GM15510 (cell line): ENCODE results near the gene ELP6.
A peak's percentile ranks its signal among the peaks of the same experiment; 100 is the strongest.

Experiments used
- POLR2A ChIP-seq: IDR thresholded peaks from 3 replicates; pipeline ENCODE4 v1.6.1; 2011; ENCODE audit warnings: borderline replicate concordance; ENCODE audit not compliant: insufficient read length; ENCODE audit errors: extremely low read depth

ELP6 gene

GRCh38 chr3:47522082-47522987 lies 8.8 kb upstream of the ELP6 start:
- TF ChIP-seq POLR2A, result no peak

GRCh38 chr3:47520756-47521155 lies 7.2 kb upstream of the ELP6 start:
- no peak for TF ChIP-seq POLR2A

DNA sequence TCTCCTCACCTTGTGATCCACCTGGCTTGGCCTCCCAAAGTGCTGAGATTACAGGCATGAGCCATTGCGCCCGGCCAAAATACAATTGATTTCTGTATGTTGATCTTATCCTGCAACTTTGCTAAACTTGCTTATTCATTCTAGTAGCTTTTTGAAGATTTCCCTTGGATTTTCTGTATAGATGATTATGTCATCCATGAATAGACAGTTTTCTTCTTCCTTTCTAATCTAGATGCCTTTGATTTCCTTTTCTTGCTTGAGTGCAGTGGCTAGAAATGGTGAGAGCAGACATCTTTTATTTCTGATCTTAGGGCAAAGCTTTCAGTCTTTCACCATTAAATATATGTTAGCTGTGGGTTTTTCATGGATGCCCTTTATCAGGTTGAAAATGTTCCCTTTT lies 4.4 kb upstream of the ELP6 start:
- TF ChIP-seq POLR2A, result no peak

- no peak for TF ChIP-seq POLR2A
Observed at GRCh38 chr3:47515864-47516319, 2.4 kb upstream of the ELP6 start.

- TF ChIP-seq POLR2A, result no peak
Observed at GRCh38 chr3:47515100-47515499, 1.6 kb upstream of the ELP6 start.

DNA sequence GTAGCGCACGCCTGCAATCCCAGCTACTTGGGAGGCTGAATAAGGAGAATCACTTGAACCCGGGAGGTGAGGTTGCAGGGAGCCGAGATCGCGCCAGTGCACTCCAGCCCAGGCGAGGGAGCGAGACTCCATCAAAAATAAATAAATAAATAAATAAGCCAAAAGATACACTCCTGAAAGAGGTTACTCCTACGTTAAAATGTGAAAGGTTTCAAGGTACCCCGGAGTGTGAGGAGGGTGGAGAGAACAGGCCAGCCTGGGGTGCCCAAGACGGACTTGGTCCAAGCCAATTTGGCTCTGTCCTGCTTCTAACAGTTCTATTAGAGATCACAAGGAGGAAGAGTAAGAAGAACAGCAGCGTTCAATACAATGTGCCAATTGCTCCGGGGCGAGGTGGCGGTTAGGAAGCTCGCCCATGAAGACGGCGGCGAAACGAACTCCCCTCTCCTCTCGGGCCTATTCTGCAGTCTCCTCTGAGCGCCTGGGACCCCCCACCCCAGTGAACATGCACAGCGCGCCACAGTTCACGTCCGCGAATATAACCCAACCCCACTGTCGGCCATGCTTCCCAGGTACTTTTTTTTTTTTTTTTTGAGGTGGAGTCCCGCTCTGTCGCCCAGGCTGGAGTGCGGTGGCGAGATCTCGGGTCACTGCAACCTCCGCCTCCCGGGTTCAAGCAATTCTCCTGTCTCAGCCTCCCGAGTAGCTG lies 942 bp downstream of the ELP6 start:
- TF ChIP-seq POLR2A, result peak; percentile 16

GRCh38 chr3:47504113-47504512 lies 9.4 kb downstream of the ELP6 start:
- TF ChIP-seq POLR2A, result no peak

GRCh38 chr3:47503033-47503432 lies 10.5 kb downstream of the ELP6 start:
- no peak for TF ChIP-seq POLR2A

DNA sequence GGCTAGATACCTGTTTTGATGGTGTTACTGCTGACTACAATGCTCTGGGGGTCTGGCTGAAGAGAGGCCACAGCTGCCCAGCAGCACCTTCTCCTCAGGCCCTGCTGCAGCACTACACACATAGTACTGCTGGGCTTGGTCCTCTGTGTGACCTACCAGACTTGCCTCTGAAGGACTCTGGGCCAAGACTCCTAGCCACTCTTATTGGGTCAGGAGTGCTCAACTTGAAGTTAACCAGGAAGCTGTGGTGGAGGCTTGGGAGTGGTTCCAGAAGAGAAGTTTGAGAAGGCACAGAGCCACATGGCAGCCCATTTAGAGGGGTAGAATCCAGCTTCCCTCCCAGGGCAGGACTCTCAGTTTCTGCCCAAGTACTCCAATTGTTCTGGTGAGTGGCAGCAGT lies 16.6 kb downstream of the ELP6 start:
- no peak for TF ChIP-seq POLR2A

- no peak for TF ChIP-seq POLR2A
Observed at GRCh38 chr3:47495886-47496285, 17.6 kb downstream of the ELP6 start.

DNA sequence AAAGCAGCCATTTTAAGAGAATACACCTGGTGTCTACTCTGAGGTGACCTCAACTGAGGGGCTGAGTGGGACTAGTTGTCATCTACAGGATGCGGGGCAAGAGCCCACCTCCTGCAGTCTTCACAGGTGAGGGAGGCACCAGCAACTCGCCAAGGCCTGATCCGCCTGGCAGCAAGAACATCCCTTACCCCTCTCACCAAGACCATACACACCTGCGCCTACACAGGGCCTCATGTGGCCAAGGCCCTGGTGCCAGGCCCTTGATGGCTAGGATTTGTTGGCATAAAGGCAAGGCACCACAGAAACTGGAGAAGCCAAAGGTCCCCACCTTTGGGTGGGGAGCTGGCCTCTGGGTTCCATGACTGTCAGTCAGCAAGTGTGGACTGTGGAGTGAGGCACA lies 18.4 kb downstream of the ELP6 start:
- TF ChIP-seq POLR2A, result no peak

- TF ChIP-seq POLR2A, result no peak
Observed at GRCh38 chr3:47491777-47492176, 21.7 kb downstream of the ELP6 start.

DNA sequence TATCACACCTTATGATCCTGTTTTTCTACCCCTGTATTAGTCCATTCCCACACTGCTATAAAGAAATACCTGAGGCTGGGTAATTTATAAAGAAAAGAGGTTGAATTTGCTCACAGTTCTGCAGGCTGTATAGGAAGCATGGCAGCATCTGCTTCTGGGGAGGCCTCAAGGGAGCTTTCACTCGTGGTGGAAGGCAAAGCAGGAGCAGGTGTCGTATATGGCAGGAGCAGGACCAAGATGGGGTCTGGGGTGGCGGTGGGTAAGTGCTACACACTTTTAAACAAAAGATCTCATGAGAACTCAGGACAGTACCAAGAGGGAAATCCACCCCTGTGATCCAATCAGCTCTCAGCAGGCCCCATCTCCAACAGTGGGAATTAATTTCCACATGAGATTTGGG lies 22.3 kb downstream of the ELP6 start:
- no peak for TF ChIP-seq POLR2A

DNA sequence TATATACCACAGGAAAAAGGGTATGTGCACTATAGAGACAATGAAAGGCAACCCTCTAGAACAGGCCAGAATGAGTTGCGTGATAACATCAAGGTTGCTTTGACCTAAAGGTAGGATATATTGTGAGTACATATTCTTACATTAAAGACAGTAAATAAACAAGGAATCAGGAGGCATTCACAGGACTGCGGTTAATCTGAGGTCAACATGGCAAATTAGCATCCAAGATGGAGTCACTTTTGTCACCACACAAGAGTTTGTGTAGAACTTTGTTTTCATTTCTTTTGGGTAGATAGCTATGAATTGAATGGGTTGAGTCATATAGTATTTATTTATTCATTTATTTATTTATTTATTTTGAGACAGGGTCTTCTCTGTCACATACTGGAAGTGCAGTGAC lies 26.2 kb downstream of the ELP6 start:
- no peak for TF ChIP-seq POLR2A

DNA sequence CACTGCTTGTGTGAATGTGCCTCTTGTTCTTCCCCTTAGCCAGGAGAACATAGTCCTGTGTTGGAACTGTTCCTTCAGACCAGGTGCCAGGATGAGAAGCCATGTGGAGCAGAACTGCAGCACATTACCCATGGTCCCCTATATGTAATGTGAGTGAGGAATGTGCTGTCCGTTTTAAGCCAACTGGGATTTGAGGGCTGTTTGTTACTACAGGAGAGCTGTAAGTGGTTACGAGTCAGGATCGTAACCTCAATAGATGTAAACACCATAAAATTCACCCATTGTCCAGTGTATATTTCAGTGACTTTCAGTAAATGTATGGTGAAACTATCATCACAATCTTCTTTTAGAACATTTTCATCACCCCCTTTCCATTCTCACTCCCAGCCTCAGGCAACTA lies 27.7 kb downstream of the ELP6 start:
- TF ChIP-seq POLR2A, result no peak

DNA sequence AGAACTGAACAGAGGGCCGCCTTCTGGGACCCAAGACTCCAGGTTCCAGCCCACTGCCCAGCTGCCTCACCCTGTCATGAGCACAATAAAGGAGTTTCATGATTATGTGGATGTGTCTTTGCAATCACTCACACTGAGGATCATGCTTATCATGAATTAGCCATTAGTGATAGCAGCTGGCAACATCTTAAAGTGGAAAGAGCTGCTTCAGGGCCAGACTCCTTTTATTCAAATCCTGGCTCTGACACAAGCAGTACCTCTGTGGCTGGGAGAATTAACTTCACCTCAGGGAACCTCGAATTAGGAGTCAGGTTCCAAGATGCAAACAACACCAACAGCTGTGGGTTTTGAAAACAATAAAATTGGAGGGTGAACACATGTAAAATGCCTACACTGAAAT lies 31.1 kb downstream of the ELP6 start:
- no peak for TF ChIP-seq POLR2A

DNA sequence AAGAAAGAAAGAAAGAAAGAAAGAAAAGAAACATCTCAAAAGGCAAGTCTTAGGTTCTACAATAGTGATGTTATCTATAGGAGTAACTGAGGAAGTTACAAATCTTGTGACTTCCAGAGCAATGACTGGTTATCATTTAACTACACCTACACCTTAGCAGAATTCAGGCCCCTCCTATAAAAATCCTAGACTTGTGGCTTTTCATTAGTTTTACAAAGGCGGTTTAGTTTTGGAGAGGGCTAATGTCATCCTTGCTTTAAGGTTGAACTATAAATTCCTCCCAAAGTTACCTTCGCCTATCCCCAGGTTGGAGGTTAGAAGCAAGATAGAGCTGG lies 33.7 kb downstream of the ELP6 start:
- no peak for TF ChIP-seq POLR2A

- no peak for TF ChIP-seq POLR2A
Observed at GRCh38 chr3:47478022-47478421, 35.5 kb downstream of the ELP6 start.
